Endothelial cell of umbilical vein (primary cell): ENCODE data around the gene RHOB. TPM values are rescaled to one million over a fixed set of nuclear protein-coding genes. Genes with fewer than 3 reads are reported as not detected.
A peak's percentile ranks its signal among the peaks of the same experiment; 100 is the strongest.

Source experiments
- BruUV-seq: library from RNA; stranded (reverse); fragments of 400-500 nt; replicated peaks from 2 replicates; lab custom pipeline; 2021; lab: Mats Ljungman, UMichigan
- CTCF ChIA-PET: fragments of 300-600, 350-600 bp; sonication (Branson Sonifier 250); formaldehyde crosslinking; loops from one replicate; lab custom pipeline; 2021; ENCODE audit warnings: antibody characterized with exemption, inconsistent platforms; lab: Charles Lee
- POLR2A ChIA-PET: fragments of 300-600, 350-600 bp; sonication (Branson Sonifier 250); formaldehyde crosslinking; loops from one replicate; lab custom pipeline; 2021; ENCODE audit warnings: antibody characterized with exemption, inconsistent platforms; lab: Charles Lee
- DNase-seq: peaks from one replicate; pipeline ENCODE4 v3.0.0-alpha.2; 2011; ENCODE audit warnings: low read depth, low spot score
- FAIRE-seq: peaks from 2 replicates; lab custom pipeline; 2011; peaks lifted over from hg19 to GRCh38; lab: Jason Lieb, UNC
- H2AFZ ChIP-seq: 2 replicates; pipeline ENCODE4 v1.6.0; 2012; ENCODE audit warnings: low read depth, low read length, control low read depth, inconsistent platforms
- H3K27ac ChIP-seq: 2 replicates; pipeline ENCODE4 v1.5.1; 2011; ENCODE audit warnings: low read depth, mild to moderate bottlenecking, control low read depth, low read length, moderate library complexity; ENCODE audit not compliant: insufficient read depth
- H3K27me3 ChIP-seq, 2 experiments: 2 replicates each; pipeline versions ENCODE4 v1.6.0 to v1.6.1; 2011; ENCODE audit warnings: low read length in 2 of 2, mixed read lengths in 1 of 2; ENCODE audit not compliant: control insufficient read depth in 2 of 2, insufficient read depth in 2 of 2
- H3K36me3 ChIP-seq, 2 experiments: 2 replicates in 1 of 2; 3 replicates in 1 of 2; pipeline ENCODE4 v1.5.1; 2011; ENCODE audit warnings: low read length in 2 of 2, mild to moderate bottlenecking in 1 of 2, moderate library complexity in 1 of 2; ENCODE audit not compliant: control insufficient read depth in 2 of 2, insufficient read depth in 2 of 2; ENCODE audit errors: extremely low read depth in 1 of 2
- H3K4me1 ChIP-seq: 3 replicates; pipeline ENCODE4 v1.5.1; 2011; ENCODE audit warnings: mild to moderate bottlenecking, low read length; ENCODE audit not compliant: control insufficient read depth, insufficient read depth; ENCODE audit errors: extremely low read depth
- H3K4me2 ChIP-seq: 2 replicates; pipeline ENCODE4 v1.6.1; 2011; ENCODE audit warnings: low read length, control low read depth, mixed read lengths; ENCODE audit not compliant: insufficient read depth
- H3K4me3 ChIP-seq, 3 experiments: fragments of 200-600 bp in 1 of 3; sonication (generic), shearing (Covaris generic) in 1 of 3; replicated peaks in 1 of 3; 2 replicates each; pipeline ENCODE4 v1.5.1; 2011 to 2016; ENCODE audit warnings: control low read depth in 3 of 3, low read length in 3 of 3, mild to moderate bottlenecking in 2 of 3, inconsistent platforms in 1 of 3, low read depth in 1 of 3, moderate library complexity in 1 of 3; ENCODE audit not compliant: insufficient read depth in 1 of 3
- H3K79me2 ChIP-seq: 2 replicates; pipeline ENCODE4 v1.6.0; 2012; ENCODE audit warnings: low read length, inconsistent platforms; ENCODE audit not compliant: control insufficient read depth, insufficient read depth
- H3K9ac ChIP-seq: replicated peaks from 2 replicates; pipeline ENCODE3; 2011; ENCODE audit warnings: low read length, control low read depth; ENCODE audit not compliant: insufficient read depth; ENCODE audit errors: extremely low read depth
- H3K9me1 ChIP-seq: replicated peaks from 3 replicates; pipeline ENCODE4 v1.6.0; 2011; ENCODE audit warnings: mild to moderate bottlenecking, low read length; ENCODE audit not compliant: control insufficient read depth, insufficient read depth; ENCODE audit errors: extremely low read depth
- H3K9me3 ChIP-seq: replicated peaks from 2 replicates; pipeline ENCODE4 v1.5.1; 2012; ENCODE audit warnings: low read length, inconsistent platforms; ENCODE audit not compliant: control insufficient read depth, insufficient read depth
- H4K20me1 ChIP-seq: replicated peaks from 2 replicates; pipeline ENCODE3; 2011; ENCODE audit warnings: mild to moderate bottlenecking, low read length; ENCODE audit not compliant: control insufficient read depth, insufficient read depth; ENCODE audit errors: extremely low read depth
- EZH2 ChIP-seq: IDR thresholded peaks from 2 replicates; pipeline ENCODE4 v1.6.1; 2012; ENCODE audit warnings: borderline replicate concordance, low read depth, mild to moderate bottlenecking, moderate library complexity, low read length, inconsistent platforms; ENCODE audit not compliant: severe bottlenecking
- FOS ChIP-seq: IDR thresholded peaks from 2 replicates; pipeline ENCODE4 v1.6.1; 2011; ENCODE audit warnings: mild to moderate bottlenecking, low read length, moderate library complexity, borderline replicate concordance; ENCODE audit not compliant: insufficient read depth
- GATA2 ChIP-seq: IDR thresholded peaks from 2 replicates; pipeline ENCODE4 v1.7.0; 2011; ENCODE audit warnings: low read depth, mild to moderate bottlenecking, moderate library complexity, mixed read lengths, low read length; ENCODE audit not compliant: insufficient read length, insufficient read depth
- JUN ChIP-seq: IDR thresholded peaks from 2 replicates; pipeline ENCODE4 v1.6.1; 2011; ENCODE audit warnings: borderline replicate concordance, low read depth; ENCODE audit not compliant: insufficient read length, insufficient read depth
- MAX ChIP-seq: IDR thresholded peaks from 2 replicates; pipeline ENCODE4 v1.6.1; 2011; ENCODE audit not compliant: insufficient read depth, insufficient read length
- MYC ChIP-seq: IDR thresholded peaks from one replicate; pipeline ENCODE4 v1.6.1; 2011; ENCODE audit warnings: mild to moderate bottlenecking, low read depth, low read length
- POLR2A ChIP-seq: IDR thresholded peaks from 2 replicates; pipeline ENCODE4 v1.6.1; 2012; ENCODE audit warnings: low read depth, mild to moderate bottlenecking, control low read depth, low read length
- POLR2AphosphoS5 ChIP-seq: IDR thresholded peaks from 2 replicates; pipeline ENCODE4 v1.6.1; 2012; ENCODE audit warnings: low read depth, mild to moderate bottlenecking, control low read depth, low read length, moderate library complexity; ENCODE audit not compliant: insufficient read depth
- dilution Hi-C: fragments of 300-500 bp; cut with MboI; formaldehyde crosslinking; loops from one replicate; pipeline ENCODE4 v1.15.0; 2019; ENCODE audit warnings: low sequenced_read_pairs; ENCODE audit not compliant: extremely low pct_ligation_motif_present
- intact Hi-C: fragments of 100-400 bp; cut with micrococcal nuclease; formaldehyde crosslinking; loops from one replicate; pipeline ENCODE4 v1.10.0; 2022
- polyA plus RNA-seq, 4 experiments: library from polyadenylated mRNA; depleted of rRNA in 3 of 4; stranded (reverse) in 3 of 4; unstranded in 1 of 4; fragments of >200 nt; gene quantifications; 2 replicates each; pipeline versions ENCODE4 v1.2.1 to v1.2.3, GENCODE V29; 2011 to 2012; ENCODE audit warnings: missing spikeins in 1 of 4
- total RNA-seq: library from RNA; stranded (reverse); gene quantifications from 2 replicates; pipeline ENCODE4 v1.2.3, GENCODE V29; 2021
- TF ChIP-seq, protein P1 (sequence below), 2 donors: IDR thresholded peaks; 1 replicate in 1 of 2; 2 replicates in 1 of 2; pipeline ENCODE4 v1.5.1; 2011; ENCODE audit warnings: low read length in 2 of 2, mild to moderate bottlenecking in 2 of 2, moderate library complexity in 2 of 2, control low read depth in 1 of 2, inconsistent platforms in 1 of 2, low read depth in 1 of 2; ENCODE audit not compliant: insufficient read depth in 1 of 2; ENCODE audit errors: extremely low read depth in 1 of 2

RHOB gene
- total and polyA plus RNA-seq, 2 donors (not counting 3 experiments of a cell fraction or from before 2014, with no cell fraction given), result 830 to 1,101 TPM

- Histone ChIP-seq H3K4me1 (no peaks in the 10 kb centered on the region), H2AFZ (no peak overlapping the region), H3K27me3 (no peaks in the 10 kb centered on the region), H3K27ac (peak overlapping the region; percentile 76), H4K20me1 (no peaks in the 10 kb centered on the region), H3K4me3 (no peak overlapping the region), H3K36me3 (peaks cover 2 to 11% of the 10 kb centered on the region in 2 experiments), H3K9me1 (no peaks in the 10 kb centered on the region), H3K4me2 (no peak overlapping the region), H3K9ac (no peak overlapping the region), H3K79me2 (peaks cover 20% of the 10 kb centered on the region), H3K9me3 (no peaks in the 10 kb centered on the region)
- no TSS peak for BruUV-seq
- TF ChIP-seq, protein P1, sequence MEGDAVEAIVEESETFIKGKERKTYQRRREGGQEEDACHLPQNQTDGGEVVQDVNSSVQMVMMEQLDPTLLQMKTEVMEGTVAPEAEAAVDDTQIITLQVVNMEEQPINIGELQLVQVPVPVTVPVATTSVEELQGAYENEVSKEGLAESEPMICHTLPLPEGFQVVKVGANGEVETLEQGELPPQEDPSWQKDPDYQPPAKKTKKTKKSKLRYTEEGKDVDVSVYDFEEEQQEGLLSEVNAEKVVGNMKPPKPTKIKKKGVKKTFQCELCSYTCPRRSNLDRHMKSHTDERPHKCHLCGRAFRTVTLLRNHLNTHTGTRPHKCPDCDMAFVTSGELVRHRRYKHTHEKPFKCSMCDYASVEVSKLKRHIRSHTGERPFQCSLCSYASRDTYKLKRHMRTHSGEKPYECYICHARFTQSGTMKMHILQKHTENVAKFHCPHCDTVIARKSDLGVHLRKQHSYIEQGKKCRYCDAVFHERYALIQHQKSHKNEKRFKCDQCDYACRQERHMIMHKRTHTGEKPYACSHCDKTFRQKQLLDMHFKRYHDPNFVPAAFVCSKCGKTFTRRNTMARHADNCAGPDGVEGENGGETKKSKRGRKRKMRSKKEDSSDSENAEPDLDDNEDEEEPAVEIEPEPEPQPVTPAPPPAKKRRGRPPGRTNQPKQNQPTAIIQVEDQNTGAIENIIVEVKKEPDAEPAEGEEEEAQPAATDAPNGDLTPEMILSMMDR (IDR thresholded peaks at IDR 0.05; ENCODE audit: extremely low read depth in 1 of 2, insufficient read depth in 1 of 2, low read depth in 1 of 2, low read length in 2 of 2), result peak; percentile 29 to 36
- no peak for TF ChIP-seq GATA2
- DNase-seq (no peak), FAIRE-seq (peak; percentile 47)
- dilution Hi-C loops, result no loop called here
- ChIA-PET CTCF (interaction anchor here (0.7 to 5.4 kb wide), 25 partner anchors 9 to 197 kb away, joined by 3 to 86 read pairs (median 6); no protein-coding TSS in a partner anchor), POLR2A (interaction anchor here (1.0 to 7.6 kb wide), 11 partner anchors 8 to 183 kb away, joined by 3 to 310 read pairs (median 8); no protein-coding TSS in a partner anchor)
- intact Hi-C loops, result loop anchor here (1.0 kb wide), 2 partner anchors 145 to 166 kb away; no protein-coding TSS in a partner anchor
Observed at GRCh38 chr2:20452551-20452950, 5.7 kb downstream of the RHOB start.

DNA sequence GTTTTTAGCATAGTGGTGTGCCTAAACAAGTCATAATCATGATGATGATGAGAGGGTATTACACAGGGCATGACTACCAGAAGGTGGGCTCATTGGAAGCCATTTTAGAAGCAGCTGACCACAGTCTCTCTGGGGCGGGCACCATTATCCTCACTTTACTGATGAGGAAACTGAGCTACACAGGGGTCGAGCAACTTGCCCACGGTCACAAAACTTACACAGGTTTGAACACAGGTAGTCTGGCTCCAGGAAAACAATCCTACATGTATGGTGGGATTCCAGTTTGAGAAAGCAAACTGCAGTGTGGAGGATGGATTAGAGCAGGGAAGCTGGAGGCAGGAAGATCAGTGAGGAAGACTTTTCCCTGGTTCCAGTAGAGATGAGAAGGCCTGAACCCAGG is 6.2 kb downstream of the RHOB start:
- H3K27me3 ChIP-seq, result no peaks in the 10 kb centered on the region
- H3K27ac ChIP-seq, result peak overlapping the region; percentile 16
- POLR2A ChIA-PET, result interaction anchor here (1.3 to 7.6 kb wide), 6 partner anchors 9 to 182 kb away, joined by 3 to 310 read pairs (median 12); no protein-coding TSS in a partner anchor
- H3K36me3 ChIP-seq, result peaks cover 0 to 6% of the 10 kb centered on the region in 2 experiments
- no peak for TF ChIP-seq FOS
- TF ChIP-seq POLR2A, result no peak
- TF ChIP-seq, protein P1 (IDR thresholded peaks at IDR 0.05; ENCODE audit: extremely low read depth in 1 of 2, insufficient read depth in 1 of 2, low read depth in 1 of 2, low read length in 2 of 2), result no peak
- no peak for TF ChIP-seq GATA2
- no peak for TF ChIP-seq POLR2AphosphoS5
- no peak for TF ChIP-seq MAX
- no peak for TF ChIP-seq MYC
- no peak for TF ChIP-seq JUN
- TF ChIP-seq EZH2, result no peak
- intact Hi-C loops, result no loop called here
- H3K9ac ChIP-seq, result no peak overlapping the region
- CTCF ChIA-PET, result interaction anchor here (0.8 to 5.4 kb wide), 19 partner anchors 9 to 197 kb away, joined by 3 to 86 read pairs (median 7); no protein-coding TSS in a partner anchor
- H3K9me1 ChIP-seq, result no peaks in the 10 kb centered on the region
- H3K4me2 ChIP-seq, result no peak overlapping the region
- no peaks in the 10 kb centered on the region for H3K9me3 ChIP-seq
- H3K4me1 ChIP-seq, result no peaks in the 10 kb centered on the region
- H2AFZ ChIP-seq, result no peak overlapping the region
- dilution Hi-C loops, result no loop called here
- H3K4me3 ChIP-seq, result no peak overlapping the region
- no peak for FAIRE-seq
- H4K20me1 ChIP-seq, result no peaks in the 10 kb centered on the region
- no TSS peak for BruUV-seq
- peaks cover 15% of the 10 kb centered on the region for H3K79me2 ChIP-seq
- DNase-seq, result peak; percentile 48
